ENCODE results near the gene ADAM29.
"Not testable (repeated sequence)": the region's sequence is repeated elsewhere in the genome, so short reads cannot be mapped to it uniquely, and the experiment has no call there.

Gene ADAM29

GRCh38 chr4:174918058-174918457 lies at the start of gene ADAM29:
Gene ADAM29, plus strand, starts transcription at chr4:174918358. Its CDS starts 57,168 bp downstream, at chr4:174975526.
- no peak for DNase-seq

GRCh38 chr4:174869339-174869738 lies 48.8 kb upstream of the ADAM29 start:
- DNase-seq, result no peak

GRCh38 chr4:174870311-174870710 lies 47.8 kb upstream of the ADAM29 start:
- no peak for DNase-seq

- DNase-seq, result no peak
Observed at GRCh38 chr4:174871407-174871806, 46.8 kb upstream of the ADAM29 start.

- not testable (repeated sequence) for DNase-seq
Observed at GRCh38 chr4:174873146-174873545, 45.0 kb upstream of the ADAM29 start.

GRCh38 chr4:174873931-174874330 lies 44.2 kb upstream of the ADAM29 start:
- no peak for DNase-seq

- DNase-seq, result no peak
Observed at GRCh38 chr4:174874898-174875297, 43.3 kb upstream of the ADAM29 start.

GRCh38 chr4:174880001-174880400 lies 38.2 kb upstream of the ADAM29 start:
- DNase-seq, result no peak

- DNase-seq, result no peak
Observed at GRCh38 chr4:174882317-174882992, 35.7 kb upstream of the ADAM29 start.

GRCh38 chr4:174907508-174907907 lies 10.7 kb upstream of the ADAM29 start:
- DNase-seq, result no peak

GRCh38 chr4:174910271-174910670 lies 7.9 kb upstream of the ADAM29 start:
- DNase-seq, result no peak

- no peak for DNase-seq
Observed at GRCh38 chr4:174912919-174913543, 5.1 kb upstream of the ADAM29 start.

GRCh38 chr4:174919886-174920423 lies 1.8 kb downstream of the ADAM29 start:
- DNase-seq, result no peak

GRCh38 chr4:174926958-174927357 lies 8.8 kb downstream of the ADAM29 start:
- no peak for DNase-seq

- DNase-seq, result peak; percentile 19
Observed at GRCh38 chr4:174928174-174928573, 10.0 kb downstream of the ADAM29 start.

GRCh38 chr4:174928575-174929253 lies 10.6 kb downstream of the ADAM29 start:
- no peak for DNase-seq

- no peak for DNase-seq
Observed at GRCh38 chr4:174929346-174929745, 11.2 kb downstream of the ADAM29 start.

- DNase-seq, result no peak
Observed at GRCh38 chr4:174930895-174931294, 12.7 kb downstream of the ADAM29 start.

- no peak for DNase-seq
Observed at GRCh38 chr4:174933083-174933482, 14.9 kb downstream of the ADAM29 start.

- no peak for DNase-seq
Observed at GRCh38 chr4:174934360-174934759, 16.2 kb downstream of the ADAM29 start.

GRCh38 chr4:174935607-174936006 lies 17.4 kb downstream of the ADAM29 start:
- DNase-seq, result no peak

- no peak for DNase-seq
Observed at GRCh38 chr4:174940002-174940401, 21.8 kb downstream of the ADAM29 start.

- DNase-seq, result no peak
Observed at GRCh38 chr4:174946246-174946645, 28.1 kb downstream of the ADAM29 start.

- DNase-seq, result no peak
Observed at GRCh38 chr4:174948826-174949225, 30.7 kb downstream of the ADAM29 start.
